HG03039 (cell line): ENCODE results near the gene GPBAR1.
"Not testable (repeated sequence)": the region's sequence is repeated elsewhere in the genome, so short reads cannot be mapped to it uniquely, and the experiment has no call there.

Source experiments
- ATAC-seq: cut with Tn5 transposase; IDR thresholded peaks from one replicate; pipeline ENCODE4 v1.9.1; 2021; ENCODE audit warnings: mild to moderate bottlenecking, moderate library complexity; ENCODE audit not compliant: unreplicated experiment

The GPBAR1 gene

GRCh38 chr2:218305383-218305782, 44.6 kb downstream of the GPBAR1 start:
- ATAC-seq: no peak

- ATAC-seq: no peak
These were observed 45.5 kb downstream of the GPBAR1 start for GRCh38 chr2:218306184-218306920.

GRCh38 chr2:218307415-218308090, 46.7 kb downstream of the GPBAR1 start:
- no peak for ATAC-seq

- ATAC-seq: no peak
These were observed 50.2 kb downstream of the GPBAR1 start for GRCh38 chr2:218310853-218311540.

GRCh38 chr2:218311541-218312266, 50.9 kb downstream of the GPBAR1 start:
- ATAC-seq: not testable (repeated sequence)

- ATAC-seq: no peak
These were observed 51.5 kb downstream of the GPBAR1 start for GRCh38 chr2:218312267-218312756.

- no peak for ATAC-seq
These were observed 52.5 kb downstream of the GPBAR1 start for GRCh38 chr2:218313356-218313755.
